HepG2 (cell line): ENCODE results near the gene VPS13C. TPM values are rescaled to one million over a fixed set of nuclear protein-coding genes. Genes with fewer than 3 reads are reported as not detected.
A peak's percentile ranks its signal among the peaks of the same experiment; 100 is the strongest.

Experiments
- ATAC-seq: fragments of 200-7000 bp; cut with Tn5 transposase; 3 replicates; pipeline ENCODE4 v1.9.1; 2020; ENCODE audit warnings: mild to moderate bottlenecking, moderate library complexity
- BruUV-seq: library from RNA; stranded (reverse); fragments of 400-500 nt; replicated peaks from 2 replicates; lab custom pipeline; 2021; lab: Mats Ljungman, UMichigan
- CTCF ChIA-PET: fragments of 300-600 bp; formaldehyde crosslinking; extraction: SDS; loops from one replicate; lab custom pipeline; 2021; ENCODE audit warnings: low total read pairs, inconsistent platforms, low intra/inter-chr PET ratio; lab: Yijun Ruan, JAX
- POLR2A ChIA-PET: fragments of 350-600 bp; sonication (Branson Sonifier 250); formaldehyde crosslinking; loops from one replicate; lab custom pipeline; 2020; ENCODE audit warnings: antibody characterized with exemption, inconsistent platforms; lab: Yijun Ruan, JAX
- DNase-seq: peaks from one replicate; pipeline ENCODE4 v3.0.0-alpha.2; 2015; ENCODE audit warnings: low spot score
- FAIRE-seq: peaks from 3 replicates; lab custom pipeline; 2011; peaks lifted over from hg19 to GRCh38; lab: Jason Lieb, UNC
- H2AFZ ChIP-seq: one replicate; pipeline ENCODE4 v1.6.1; 2011; ENCODE audit warnings: low read length, inconsistent platforms
- H3K27ac ChIP-seq: fragments of 300-600 bp; 3 replicates; pipeline ENCODE4 v1.8.0; 2011; ENCODE audit warnings: mixed run types, mild to moderate bottlenecking, mixed read lengths, low read length, inconsistent platforms; ENCODE audit not compliant: insufficient read depth; ENCODE audit errors: extremely low read length
- H3K27me3 ChIP-seq, 2 experiments: fragments of 200-600 bp in 1 of 2; 2 replicates in 1 of 2; 3 replicates in 1 of 2; pipeline versions ENCODE4 v1.6.0 to v1.8.0; 2011; ENCODE audit warnings: low read length in 2 of 2, mild to moderate bottlenecking in 2 of 2, moderate library complexity in 2 of 2, inconsistent platforms in 1 of 2; ENCODE audit not compliant: insufficient read depth in 2 of 2, control insufficient read depth in 1 of 2
- H3K36me3 ChIP-seq, 2 experiments: fragments of 200-600 bp in 1 of 2; replicated peaks in 1 of 2; 2 replicates in 1 of 2; 3 replicates in 1 of 2; pipeline versions ENCODE4 v1.5.1 to v1.8.0; 2011; ENCODE audit warnings: low read length in 2 of 2, inconsistent platforms in 1 of 2; ENCODE audit not compliant: insufficient read depth in 2 of 2, control insufficient read depth in 1 of 2
- H3K4me1 ChIP-seq: 2 replicates; pipeline ENCODE4 v1.5.1; 2012; ENCODE audit warnings: low read length, inconsistent platforms; ENCODE audit not compliant: insufficient read depth
- H3K4me2 ChIP-seq: 2 replicates; pipeline ENCODE4 v1.6.0; 2011; ENCODE audit warnings: low read depth, low read length, inconsistent platforms
- H3K4me3 ChIP-seq, 3 experiments: fragments of 200-600 bp in 1 of 3; sonication (generic), shearing (Covaris generic) in 1 of 3; replicated peaks in 1 of 3; 2 replicates each; pipeline ENCODE4 v1.5.1; 2011 to 2016; ENCODE audit warnings: low read length in 3 of 3, inconsistent platforms in 2 of 3, low read depth in 2 of 3, mild to moderate bottlenecking in 2 of 3, control low read depth in 1 of 3, mixed read lengths in 1 of 3; ENCODE audit not compliant: insufficient read depth in 1 of 3
- H3K79me2 ChIP-seq: one replicate; pipeline ENCODE4 v1.6.1; 2011; ENCODE audit warnings: low read length, inconsistent platforms; ENCODE audit not compliant: insufficient read depth
- H3K9ac ChIP-seq: 2 replicates; pipeline ENCODE4 v1.6.0; 2011; ENCODE audit warnings: mild to moderate bottlenecking, low read depth, low read length, inconsistent platforms; ENCODE audit not compliant: insufficient read depth
- H3K9me3 ChIP-seq: 2 replicates; pipeline ENCODE4 v1.5.1; 2012; ENCODE audit warnings: mild to moderate bottlenecking, low read length
- H4K20me1 ChIP-seq: 2 replicates; pipeline ENCODE4 v1.6.0; 2011; ENCODE audit warnings: inconsistent platforms, mild to moderate bottlenecking, low read length, moderate library complexity; ENCODE audit not compliant: insufficient read depth
- ARID3A ChIP-seq: IDR thresholded peaks from 2 replicates; pipeline ENCODE4 v1.6.1; 2012; ENCODE audit warnings: low read depth, low read length, improper control_type of control experiment
- E2F2 ChIP-seq: sonication (generic); formaldehyde crosslinking; IDR thresholded peaks from 2 replicates; pipeline ENCODE4 v1.4.0; 2020; ENCODE audit warnings: missing genetic modification reagents, borderline replicate concordance
- SMC3 ChIP-seq: IDR thresholded peaks from 2 replicates; pipeline ENCODE4 v1.6.1; 2011; ENCODE audit warnings: low read length, improper control_type of control experiment
- ZKSCAN5 ChIP-seq: sonication (generic); formaldehyde crosslinking; IDR thresholded peaks from 2 replicates; pipeline ENCODE4 v1.5.1; 2020; ENCODE audit warnings: mild to moderate bottlenecking, missing genetic modification reagents
- ZNF335 ChIP-seq: sonication (generic); formaldehyde crosslinking; IDR thresholded peaks from 2 replicates; pipeline ENCODE4 v1.4.0; 2020; ENCODE audit warnings: missing genetic modification reagents
- ZNF619 ChIP-seq: sonication (generic); formaldehyde crosslinking; IDR thresholded peaks from 2 replicates; pipeline ENCODE4 v1.4.0; 2020; ENCODE audit warnings: mild to moderate bottlenecking, missing genetic modification reagents
- ZNF678 ChIP-seq: sonication (generic); formaldehyde crosslinking; IDR thresholded peaks from 2 replicates; pipeline ENCODE4 v1.4.0; 2020; ENCODE audit warnings: mild to moderate bottlenecking, missing genetic modification reagents
- ZSCAN31 ChIP-seq: sonication (generic); formaldehyde crosslinking; IDR thresholded peaks from 2 replicates; pipeline ENCODE4 v1.5.0; 2020; ENCODE audit warnings: low read depth, mild to moderate bottlenecking, missing genetic modification reagents
- WGBS: methylation state at CpG from one replicate; pipeline ENCODE4 v1.1.6; 2017; ENCODE audit warnings: low lambda C conversion rate; 5-methylcytosine and 5-hydroxymethylcytosine counted together
- in situ Hi-C: cut with HindIII; loops from 2 replicates; pipeline ENCODE4 v1.10.0; 2017; ENCODE audit warnings: low pct_unique_long_range_greater_than_20kb; ENCODE audit not compliant: extremely low pct_ligation_motif_present
- intact Hi-C: fragments of 100-400 bp; cut with micrococcal nuclease; formaldehyde crosslinking; loops from one replicate; pipeline ENCODE4 v1.10.0; 2022; ENCODE audit not compliant: unreplicated experiment
- polyA plus RNA-seq, 8 experiments: library from polyadenylated mRNA; depleted of rRNA in 3 of 8; stranded (reverse) in 7 of 8; unstranded in 1 of 8; fragments of >200 nt; fragmentation: Illumina TruSeq in 4 of 8; extraction: Trizol in 4 of 8; gene quantifications; 2 replicates each; pipeline versions ENCODE4 v1.2.1 to v1.2.3, GENCODE V29; 2011 to 2016; ENCODE audit warnings: low read depth in 4 of 8, missing spikeins in 1 of 8, mixed read lengths in 1 of 8; ENCODE audit not compliant: insufficient read depth in 1 of 8
- total RNA-seq, 5 experiments: library from RNA; depleted of rRNA; stranded (reverse); fragments of >200 nt; fragmentation: Illumina TruSeq; extraction: Trizol; gene quantifications; 2 replicates each; pipeline ENCODE4 v1.2.3, GENCODE V29; 2016; ENCODE audit warnings: low read depth in 1 of 5
- TF ChIP-seq, protein P1 (sequence below): sonication (generic); formaldehyde crosslinking; IDR thresholded peaks from 2 replicates; pipeline ENCODE4 v1.4.0; 2020; ENCODE audit warnings: missing genetic modification reagents
- TF ChIP-seq, protein P2 (sequence below): IDR thresholded peaks from 2 replicates; pipeline ENCODE4 v1.6.1; 2016; ENCODE audit warnings: missing genetic modification reagents, missing compliant biosample characterization

VPS13C gene
- total and polyA plus RNA-seq, 2 of the 13 experiments (the other 11 are each of a cell fraction or from before 2014, with no cell fraction given), result 10.9 to 26.8 TPM

DNA sequence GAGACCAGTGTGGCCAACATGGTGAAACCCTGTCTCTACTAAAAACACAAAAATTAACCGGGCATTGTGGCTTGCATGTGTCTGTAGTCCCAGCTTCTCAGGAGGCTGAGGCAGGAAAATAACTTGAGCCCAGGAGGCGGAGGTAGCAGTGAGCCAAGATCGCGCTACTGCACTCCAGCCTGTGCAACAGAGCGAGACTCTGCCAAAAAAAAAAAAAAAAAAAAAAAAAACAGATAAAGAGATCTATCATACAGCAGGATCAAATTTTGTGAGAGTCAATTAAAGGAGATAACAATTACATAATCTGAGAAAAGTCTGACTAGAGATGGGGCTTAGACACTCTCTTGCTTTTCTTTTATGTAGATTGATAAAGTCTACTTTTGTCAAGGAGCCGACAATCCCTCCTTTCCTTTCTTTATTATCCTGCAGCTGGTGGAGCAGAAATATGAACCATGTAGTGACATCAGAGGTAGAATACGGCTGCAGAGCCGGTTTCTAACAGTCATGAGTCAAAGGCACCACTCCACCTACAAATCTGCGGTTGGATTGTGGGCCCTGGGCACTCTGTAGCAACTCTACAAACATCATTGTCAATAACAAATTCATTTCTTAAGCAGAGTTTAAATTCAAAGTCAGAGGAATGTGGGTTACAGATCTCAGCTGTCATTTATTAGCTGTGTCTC, 15.5 kb upstream of the VPS13C start:
- ChIA-PET CTCF (no interaction called here), POLR2A (no interaction called here)
- Histone ChIP-seq H3K9ac (no peak overlapping the region), H3K4me2 (no peak overlapping the region), H3K79me2 (no peaks in the 10 kb centered on the region), H3K36me3 (no peaks in the 10 kb centered on the region), H3K4me3 (no peak overlapping the region), H3K27ac (no peak overlapping the region), H2AFZ (no peak overlapping the region), H4K20me1 (no peaks in the 10 kb centered on the region), H3K4me1 (no peaks in the 10 kb centered on the region), H3K9me3 (no peaks in the 10 kb centered on the region), H3K27me3 (peaks cover 0 to 14% of the 10 kb centered on the region in 2 experiments; a peak in 1 of 5 replicates)
- 33% methylated on average over 9 of the region's 9 CpGs for WGBS
- BruUV-seq, result no TSS peak
- intact Hi-C loops, result no loop called here
- no peak for ATAC-seq
- FAIRE-seq, result no peak
- no peak for TF ChIP-seq ZNF678
- TF ChIP-seq, protein P1, sequence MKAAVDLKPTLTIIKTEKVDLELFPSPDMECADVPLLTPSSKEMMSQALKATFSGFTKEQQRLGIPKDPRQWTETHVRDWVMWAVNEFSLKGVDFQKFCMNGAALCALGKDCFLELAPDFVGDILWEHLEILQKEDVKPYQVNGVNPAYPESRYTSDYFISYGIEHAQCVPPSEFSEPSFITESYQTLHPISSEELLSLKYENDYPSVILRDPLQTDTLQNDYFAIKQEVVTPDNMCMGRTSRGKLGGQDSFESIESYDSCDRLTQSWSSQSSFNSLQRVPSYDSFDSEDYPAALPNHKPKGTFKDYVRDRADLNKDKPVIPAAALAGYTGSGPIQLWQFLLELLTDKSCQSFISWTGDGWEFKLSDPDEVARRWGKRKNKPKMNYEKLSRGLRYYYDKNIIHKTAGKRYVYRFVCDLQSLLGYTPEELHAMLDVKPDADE (CRISPR knock-in tag), result no peak
- no peak for TF ChIP-seq E2F2
- in situ Hi-C loops, result no loop called here
- no peak for DNase-seq

DNA sequence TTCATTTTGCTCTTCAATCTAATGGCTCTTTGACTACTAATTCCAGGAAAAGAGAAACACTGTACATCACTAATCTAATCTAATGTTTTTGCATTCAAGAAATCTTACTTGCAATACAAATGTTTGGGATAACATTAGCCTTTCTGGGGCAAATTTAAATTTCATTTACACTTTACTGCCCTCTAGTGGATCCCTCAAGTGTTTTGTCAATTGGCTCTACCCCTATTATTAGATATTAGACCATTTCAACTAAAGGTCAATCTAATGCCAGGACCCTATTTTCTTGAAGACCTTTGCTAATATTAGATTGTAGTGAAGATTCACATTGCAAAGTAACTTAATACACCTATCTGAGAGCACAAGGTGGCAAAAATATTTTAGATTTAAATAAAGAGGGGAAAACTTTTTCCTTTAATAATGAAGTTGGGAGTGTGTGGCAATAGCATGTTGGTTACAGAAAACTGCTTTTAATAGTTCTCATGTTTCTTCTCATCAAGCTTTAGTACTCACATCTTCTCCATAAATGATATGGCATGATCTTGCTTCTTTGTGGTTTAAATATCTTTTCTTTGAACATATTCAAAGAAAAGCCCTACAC, 11.6 kb upstream of the VPS13C start:
- H3K4me1 ChIP-seq, result peaks cover 24% of the 10 kb centered on the region
- intact Hi-C loops, result loop anchor here (1.0 to 5.0 kb wide), 2 partner anchors 200 to 235 kb away; no protein-coding TSS in a partner anchor
- H4K20me1 ChIP-seq, result no peaks in the 10 kb centered on the region; the same call in 1 of the 2 replicates
- H3K9ac ChIP-seq, result no peak overlapping the region
- no peaks in the 10 kb centered on the region for H3K79me2 ChIP-seq
- no TSS peak for BruUV-seq
- peaks cover 0 to 14% of the 10 kb centered on the region in 2 experiments; a peak in 2 of 5 replicates for H3K27me3 ChIP-seq
- H3K9me3 ChIP-seq, result no peaks in the 10 kb centered on the region
- H3K4me3 ChIP-seq, result no peak overlapping the region
- ChIA-PET POLR2A (no interaction called here), CTCF (interaction anchor here (1.6 kb wide), 1 partner anchor 200 kb away, joined by 6 read pairs; no protein-coding TSS in a partner anchor)
- H2AFZ ChIP-seq, result no peak overlapping the region
- no peak for ATAC-seq
- H3K36me3 ChIP-seq, result no peaks in the 10 kb centered on the region
- H3K27ac ChIP-seq, result no peak overlapping the region
- no peak overlapping the region for H3K4me2 ChIP-seq
- FAIRE-seq, result peak; percentile 34
- DNase-seq, result peak; percentile 29
- in situ Hi-C loops, result no loop called here
- TF ChIP-seq, protein P2, sequence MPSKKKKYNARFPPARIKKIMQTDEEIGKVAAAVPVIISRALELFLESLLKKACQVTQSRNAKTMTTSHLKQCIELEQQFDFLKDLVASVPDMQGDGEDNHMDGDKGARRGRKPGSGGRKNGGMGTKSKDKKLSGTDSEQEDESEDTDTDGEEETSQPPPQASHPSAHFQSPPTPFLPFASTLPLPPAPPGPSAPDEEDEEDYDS (CRISPR knock-in tag), result no peak
- TF ChIP-seq SMC3 (peak; percentile 18; the same call in 1 of the 2 replicates), ZKSCAN5 (CRISPR knock-in tag) (no peak), ARID3A (peak; percentile 43; the same call in 1 of the 2 replicates), ZSCAN31 (CRISPR knock-in tag) (no peak), ZNF335 (CRISPR knock-in tag) (no peak), ZNF619 (CRISPR knock-in tag) (no peak)
